ENCODE results near the gene NR1I2. TPM values are rescaled to one million over a fixed set of nuclear protein-coding genes. Genes with fewer than 3 reads are reported as not detected.
A peak's percentile ranks its signal among the peaks of the same experiment; 100 is the strongest.

The NR1I2 gene
- total RNA-seq (2013), result 0.02 TPM
- polyA plus RNA-seq, result under 1 TPM in 1 of 3 donors, not detected in 2; 0.07 TPM
- polyA minus RNA-seq, result not detected in 2 replicates
- total RNA-seq, result 0 to 1.7 (median 0.17) reads per million in 11 experiments

- TF ChIP-seq CTCF (IDR thresholded peaks at IDR 0.05), result no peak
- intact Hi-C loops (cut with micrococcal nuclease), result no loop called here
- Mint-ChIP-seq H3K4me1 (peaks cover 35% of the 10 kb centered on the region), H3K27ac (peak within 1 kb of the TSS in 1 of 7 donors; percentile 49), H3K36me3 (no peaks in the 10 kb centered on the region), H3K27me3 (ENCODE audit: low read depth in 3 of 3) (no peaks in the 10 kb centered on the region), H3K4me3 (no peak within 1 kb of the TSS), H3K9me3 (peaks cover 0 to 2% (median 0%) of the 10 kb centered on the region in 7 donors)
- no peaks in the 10 kb centered on the region for H3K27me3 ChIP-seq (ENCODE audit: control insufficient read depth in 2 of 2, insufficient read depth in 2 of 2, low read length in 2 of 2)
- no peak within 1 kb of the TSS for H3K9ac ChIP-seq (ENCODE audit: insufficient read depth, low read length, poor library complexity, severe bottlenecking)
- 89% methylated on average over 5 of the region's 10 CpGs for WGBS (ENCODE audit: insufficient coverage)
- no peaks in the 10 kb centered on the region for H4K20me1 ChIP-seq (ENCODE audit: insufficient read depth, low read length)
- H3K4me2 ChIP-seq (replicated peaks; ENCODE audit: extremely low read depth, low read length, poor library complexity, severe bottlenecking), result no peak within 1 kb of the TSS
- no peaks in the 10 kb centered on the region for H3K79me2 ChIP-seq (ENCODE audit: insufficient read depth, low read length)
- peaks cover 19 to 26% of the 10 kb centered on the region in 2 donors for H3K4me1 ChIP-seq (ENCODE audit: control insufficient read depth in 1 of 2, insufficient read depth in 2 of 2, low read length in 2 of 2)
- DNase-seq, result no peak
- H3K27ac ChIP-seq (ENCODE audit: low read depth in 1 of 2, low read length in 2 of 2), result no peak within 1 kb of the TSS
- H3K4me3 ChIP-seq (replicated peaks in 1 of 3; ENCODE audit: low read depth in 2 of 3, low read length in 3 of 3), result no peak within 1 kb of the TSS
- no peak within 1 kb of the TSS for H2AFZ ChIP-seq (ENCODE audit: insufficient read depth, low read depth, low read length, poor library complexity, severe bottlenecking)
- no peaks in the 10 kb centered on the region for H3K9me3 ChIP-seq (replicated peaks in 1 of 2; ENCODE audit: control insufficient read depth in 1 of 2, insufficient read depth in 1 of 2, low read length in 2 of 2)
- no peaks in the 10 kb centered on the region for H3K36me3 ChIP-seq (replicated peaks in 1 of 2; ENCODE audit: control insufficient read depth in 1 of 2, insufficient read depth in 2 of 2, low read length in 2 of 2)
These were observed at the start of gene NR1I2 for GRCh38 chr3:119781330-119782198. NR1I2 (plus strand) TSS chr3:119782101.

GRCh38 chr3:119733812-119734211, 48.1 kb upstream of the NR1I2 start:
- Mint-ChIP-seq H3K27me3 (ENCODE audit: low read depth in 3 of 3) (peaks cover 0 to 1% (median 0%) of the 10 kb centered on the region in 3 donors), H3K4me3 (no peak overlapping the region), H3K4me1 (peaks cover 11% of the 10 kb centered on the region), H3K36me3 (no peaks in the 10 kb centered on the region), H3K27ac (no peak overlapping the region), H3K9me3 (no peaks in the 10 kb centered on the region)
- DNase-seq, result no peak
- no peaks in the 10 kb centered on the region for H3K36me3 ChIP-seq (replicated peaks in 1 of 2; ENCODE audit: control insufficient read depth in 1 of 2, insufficient read depth in 2 of 2, low read length in 2 of 2)
- no peak overlapping the region for H3K4me3 ChIP-seq (replicated peaks in 1 of 3; ENCODE audit: low read depth in 2 of 3, low read length in 3 of 3)
- H3K79me2 ChIP-seq (ENCODE audit: insufficient read depth, low read length), result no peaks in the 10 kb centered on the region
- no peak overlapping the region for H3K4me2 ChIP-seq (replicated peaks; ENCODE audit: extremely low read depth, low read length, poor library complexity, severe bottlenecking)
- H3K9ac ChIP-seq (ENCODE audit: insufficient read depth, low read length, poor library complexity, severe bottlenecking), result no peak overlapping the region
- peaks cover 4 to 6% of the 10 kb centered on the region in 2 donors for H3K4me1 ChIP-seq (ENCODE audit: control insufficient read depth in 1 of 2, insufficient read depth in 2 of 2, low read length in 2 of 2)
- H4K20me1 ChIP-seq (ENCODE audit: insufficient read depth, low read length), result no peaks in the 10 kb centered on the region
- no peak for TF ChIP-seq CTCF (IDR thresholded peaks at IDR 0.05)
- no peaks in the 10 kb centered on the region for H3K9me3 ChIP-seq (replicated peaks in 1 of 2; ENCODE audit: control insufficient read depth in 1 of 2, insufficient read depth in 1 of 2, low read length in 2 of 2)
- H3K27ac ChIP-seq (ENCODE audit: low read depth in 1 of 2, low read length in 2 of 2), result no peak overlapping the region
- intact Hi-C loops (cut with micrococcal nuclease), result no loop called here
- no peaks in the 10 kb centered on the region for H3K27me3 ChIP-seq (ENCODE audit: control insufficient read depth in 2 of 2, insufficient read depth in 2 of 2, low read length in 2 of 2)
- WGBS (ENCODE audit: insufficient coverage), result no CpG with 5 or more reads among the region's 5 CpGs
- no peak overlapping the region for H2AFZ ChIP-seq (ENCODE audit: insufficient read depth, low read depth, low read length, poor library complexity, severe bottlenecking)
